SKM-1 (cell line): Measurements from ENCODE around the gene STK32B.
"Not testable (repeated sequence)": the region's sequence is repeated elsewhere in the genome, so short reads cannot be mapped to it uniquely, and the experiment has no call there.

Experiments used
- DNase-seq: peaks from one replicate; lab custom pipeline; 2025; ENCODE audit not compliant: unreplicated experiment; lab: John Stamatoyannopoulos, UW

STK32B gene

DNA sequence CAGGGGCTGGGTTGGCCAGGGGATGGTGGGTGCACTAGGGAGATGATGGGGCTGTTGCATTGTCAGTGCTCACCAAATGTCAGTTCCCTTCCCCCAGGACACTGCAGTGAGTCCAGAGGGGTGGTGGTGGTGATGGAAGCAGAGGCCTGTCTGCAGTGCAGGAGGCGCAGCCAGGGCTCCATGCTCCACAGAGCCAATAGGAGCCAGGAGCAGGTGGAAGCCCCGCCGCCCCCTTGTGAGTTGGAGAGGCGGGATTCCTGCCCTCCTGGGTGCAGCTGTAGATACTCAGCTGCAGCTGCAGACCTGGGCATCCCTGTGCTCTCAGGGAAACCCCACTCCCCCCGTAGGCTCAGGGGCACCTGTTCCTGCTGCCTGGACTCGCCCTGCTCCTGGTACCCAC lies 372.4 kb downstream of the STK32B start:
- no peak for DNase-seq

DNA sequence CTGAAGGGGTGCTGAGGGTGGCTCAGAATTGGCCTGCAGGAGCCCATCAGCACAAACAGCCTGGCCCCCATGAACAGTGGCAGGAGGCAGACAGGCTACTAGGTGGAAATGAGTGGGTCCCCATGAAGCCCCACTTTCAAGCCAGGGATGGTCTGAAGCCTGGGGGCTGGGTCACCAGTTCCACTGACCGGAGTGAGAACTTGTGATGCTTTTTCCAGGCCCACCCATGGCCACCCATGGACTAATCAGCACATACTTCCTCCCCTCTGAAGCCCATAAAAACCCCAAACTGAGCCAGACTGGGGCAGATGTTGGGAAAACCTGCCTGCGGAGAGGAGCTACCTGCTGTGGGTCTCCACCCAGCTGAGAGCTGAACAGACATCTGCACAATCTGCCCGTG lies 372.9 kb downstream of the STK32B start:
- DNase-seq, result no peak

DNA sequence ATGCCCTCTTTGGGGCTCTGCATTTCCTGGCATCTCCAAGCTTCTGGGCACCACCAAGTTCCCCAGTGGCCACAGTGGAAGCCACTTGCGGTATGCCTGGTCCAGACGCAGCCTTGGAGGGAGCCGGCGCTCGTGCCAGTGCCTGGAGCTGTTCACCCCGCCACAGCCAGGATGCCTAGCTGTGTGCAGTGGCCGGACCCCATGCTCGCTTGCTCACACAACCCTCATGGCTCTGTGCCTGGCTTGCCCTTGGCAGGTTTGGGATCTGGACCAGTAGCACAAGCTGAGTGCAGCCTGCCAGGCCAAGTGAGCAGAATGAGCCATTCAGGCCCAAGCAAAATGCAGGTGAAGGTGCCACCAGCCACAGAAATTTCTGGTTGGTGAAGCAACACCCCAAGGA lies 373.6 kb downstream of the STK32B start:
- DNase-seq, result no peak

DNA sequence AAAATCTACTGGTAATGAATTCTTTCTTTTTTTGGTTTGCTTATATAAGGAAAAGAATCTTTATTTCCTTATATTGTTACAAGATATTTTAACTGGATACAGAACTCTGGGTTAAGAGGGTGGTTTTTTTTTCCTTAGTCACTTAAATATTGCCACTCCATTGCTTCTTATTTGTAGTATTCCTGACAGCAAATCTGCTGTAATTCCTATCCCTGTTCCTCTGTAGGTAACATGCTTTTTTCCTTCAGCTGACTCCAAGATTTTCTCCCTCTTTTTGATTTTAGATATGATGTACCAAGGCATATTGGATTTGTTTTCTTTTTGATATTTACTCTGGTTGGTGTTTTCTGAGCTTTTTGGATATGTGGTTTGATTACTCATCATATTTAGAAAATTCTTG lies 378.5 kb downstream of the STK32B start:
- no peak for DNase-seq

DNA sequence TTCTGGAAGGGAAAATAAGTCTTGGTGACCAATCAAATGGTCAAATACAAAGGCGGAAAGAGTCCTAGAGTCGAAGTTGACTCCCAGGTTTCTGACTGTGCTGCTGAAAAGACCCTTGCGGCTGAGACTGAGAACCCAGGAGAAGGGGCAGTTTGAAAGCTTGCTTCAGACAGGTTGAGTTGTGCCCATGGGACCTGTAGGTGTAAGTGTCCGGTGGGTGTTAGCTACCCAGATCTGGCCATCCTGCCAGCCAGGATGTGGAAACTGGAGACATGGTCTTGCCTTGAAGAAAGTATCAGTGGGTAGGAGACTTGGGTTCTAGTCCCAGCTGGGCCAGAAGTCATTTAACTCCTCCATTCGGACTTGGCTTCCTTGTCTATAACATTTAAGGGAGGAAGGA lies 381.9 kb downstream of the STK32B start:
- DNase-seq, result no peak

DNA sequence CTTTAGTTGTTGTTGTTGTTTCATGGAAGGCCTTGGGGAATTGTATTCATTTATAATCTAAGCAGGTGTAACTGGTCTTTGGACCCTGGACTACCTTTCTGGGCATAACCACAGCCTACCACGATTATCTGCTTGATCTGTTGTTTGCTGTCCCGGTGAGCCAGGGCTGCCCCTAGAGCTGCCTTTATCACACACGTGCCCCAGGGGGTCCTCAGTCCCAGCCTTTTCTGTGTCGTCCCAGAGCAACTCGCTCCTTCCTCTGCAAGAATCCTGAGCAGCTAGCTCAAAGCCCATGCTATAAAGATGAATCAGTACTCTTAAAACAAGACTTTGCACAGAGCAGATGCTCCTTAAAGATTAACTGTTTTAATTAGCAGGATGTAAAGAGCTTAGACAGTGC lies 383.9 kb downstream of the STK32B start:
- DNase-seq, result no peak

DNA sequence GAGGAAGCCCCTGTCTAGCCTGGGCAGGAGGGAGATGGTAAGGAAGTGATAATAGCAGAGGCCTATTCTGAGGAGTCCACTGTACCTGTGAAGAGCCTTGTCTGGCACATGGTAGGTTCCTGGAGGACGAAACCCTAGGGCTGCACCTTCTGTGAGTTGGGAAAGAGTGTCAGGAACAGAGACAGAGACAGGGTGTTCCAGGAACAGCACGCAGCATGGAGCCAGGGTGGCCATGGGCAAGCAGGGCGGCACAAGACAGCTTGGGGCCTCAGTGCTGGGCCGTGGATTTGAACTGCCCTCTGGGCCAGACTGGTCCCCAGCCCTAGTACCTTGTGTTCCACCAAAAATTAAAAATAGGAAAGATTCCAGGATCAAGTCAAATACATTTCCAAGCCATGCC lies 384.5 kb downstream of the STK32B start:
- no peak for DNase-seq

DNA sequence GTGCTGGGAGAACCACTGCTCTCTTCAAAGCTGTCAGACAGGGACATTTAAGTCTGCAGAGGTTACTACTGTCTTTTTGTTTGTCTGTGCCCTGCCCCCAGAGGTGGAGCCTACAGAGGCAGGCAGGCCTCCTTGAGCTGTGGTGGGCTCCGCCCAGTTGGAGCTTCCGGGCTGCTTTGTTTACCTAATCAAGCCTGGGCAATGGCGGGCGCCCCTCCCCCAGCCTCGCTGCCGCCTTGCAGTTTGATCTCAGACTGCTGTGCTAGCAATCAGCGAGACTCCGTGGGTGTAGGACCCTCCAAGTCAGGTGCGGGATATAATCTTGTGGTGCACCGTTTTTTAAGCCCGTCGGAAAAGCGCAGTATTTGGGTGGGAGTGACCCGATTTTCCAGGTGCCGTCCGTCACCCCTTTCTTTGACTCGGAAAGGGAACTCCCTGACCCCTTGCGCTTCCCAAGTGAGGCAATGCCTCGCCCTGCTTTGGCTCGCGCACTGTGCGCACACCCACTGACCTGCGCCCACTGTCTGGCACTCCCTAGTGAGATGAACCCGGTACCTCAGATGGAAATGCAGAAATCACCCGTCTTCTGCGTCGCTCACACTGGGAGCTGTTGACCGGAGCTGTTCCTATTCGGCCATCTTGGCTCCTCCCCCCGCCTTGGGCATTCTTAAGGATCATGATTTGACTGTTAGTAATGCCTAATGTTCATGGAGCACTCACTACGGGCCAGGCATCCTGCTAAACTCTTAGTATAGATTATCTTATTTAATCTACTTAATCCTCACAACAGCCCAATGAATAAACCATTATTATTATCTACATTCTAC lies 392.9 kb downstream of the STK32B start:
- not testable (repeated sequence) for DNase-seq

DNA sequence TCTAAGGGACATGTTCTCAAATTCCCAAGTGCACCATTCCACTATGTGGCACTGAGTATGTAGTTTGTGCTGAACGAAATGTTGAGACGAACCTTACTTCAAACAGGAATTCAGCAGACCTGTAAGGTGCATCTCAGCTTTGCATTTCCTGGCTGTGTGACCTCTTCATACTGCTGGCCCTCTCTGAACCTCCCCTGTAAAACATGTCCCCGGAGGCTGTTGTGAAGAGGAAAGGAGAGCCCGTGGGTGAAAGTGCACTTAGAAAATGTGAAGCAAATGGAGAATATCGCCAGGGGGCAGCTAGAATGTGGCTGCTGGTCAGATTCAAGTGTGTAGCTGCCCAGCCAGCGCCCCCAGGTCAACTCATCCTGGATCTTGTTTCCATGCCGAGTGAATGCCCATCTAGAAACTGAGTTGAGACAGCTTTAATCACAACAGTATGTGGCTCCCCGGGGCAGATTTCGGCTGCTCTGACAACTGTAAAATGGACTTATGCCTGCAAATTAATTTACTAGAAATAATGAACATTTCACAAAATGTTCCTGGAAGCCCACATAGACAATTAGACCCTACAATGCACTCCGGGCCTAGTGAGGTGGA lies 393.7 kb downstream of the STK32B start:
- DNase-seq, result no peak

DNA sequence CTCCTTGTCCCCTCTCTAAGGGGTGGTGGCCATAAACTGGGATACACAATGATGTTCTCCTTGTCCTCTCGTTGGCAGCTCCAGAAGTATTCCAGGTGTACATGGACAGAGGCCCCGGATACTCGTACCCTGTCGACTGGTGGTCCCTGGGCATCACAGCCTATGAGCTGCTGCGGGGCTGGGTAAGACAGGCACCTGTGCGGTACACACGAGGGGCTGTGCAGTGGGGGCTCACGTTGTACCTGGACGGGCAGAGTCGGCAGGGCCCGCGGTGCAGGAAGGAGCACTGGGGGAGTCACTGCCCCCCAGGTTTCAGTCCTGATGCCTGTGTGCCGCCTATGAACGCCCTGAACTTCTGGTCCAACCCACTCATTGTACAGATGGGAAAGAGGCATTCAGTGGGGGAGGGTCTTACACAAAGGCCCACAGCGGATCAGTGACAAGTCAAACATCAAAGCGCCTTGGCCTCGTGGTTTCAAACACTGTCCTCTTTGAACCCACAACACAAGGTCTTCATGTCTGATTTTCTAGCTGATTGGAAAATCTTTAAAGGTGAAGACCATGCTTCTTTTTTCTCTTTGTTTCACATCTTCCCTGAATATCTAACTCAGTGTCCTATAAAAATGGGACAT lies 395.4 kb downstream of the STK32B start:
- DNase-seq, result no peak

DNA sequence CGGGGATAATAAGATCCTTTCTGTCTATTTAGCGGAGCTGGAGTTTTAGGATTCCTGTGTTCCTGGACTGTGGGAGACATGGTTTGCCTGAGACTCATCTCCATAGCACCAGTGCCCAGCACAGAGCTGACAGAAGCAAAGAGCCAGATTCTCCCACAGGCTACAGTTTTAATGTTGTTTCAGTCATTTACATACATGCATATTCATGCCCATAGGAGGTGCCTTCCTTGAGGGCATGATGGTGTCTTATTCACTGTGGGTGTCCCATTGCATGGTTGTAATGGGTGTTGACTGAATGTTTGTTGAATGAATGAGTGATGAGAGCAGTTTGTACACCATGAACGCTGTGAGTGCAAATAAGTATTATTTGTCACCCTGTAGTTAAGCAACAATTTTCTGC lies 396.5 kb downstream of the STK32B start:
- no peak for DNase-seq

DNA sequence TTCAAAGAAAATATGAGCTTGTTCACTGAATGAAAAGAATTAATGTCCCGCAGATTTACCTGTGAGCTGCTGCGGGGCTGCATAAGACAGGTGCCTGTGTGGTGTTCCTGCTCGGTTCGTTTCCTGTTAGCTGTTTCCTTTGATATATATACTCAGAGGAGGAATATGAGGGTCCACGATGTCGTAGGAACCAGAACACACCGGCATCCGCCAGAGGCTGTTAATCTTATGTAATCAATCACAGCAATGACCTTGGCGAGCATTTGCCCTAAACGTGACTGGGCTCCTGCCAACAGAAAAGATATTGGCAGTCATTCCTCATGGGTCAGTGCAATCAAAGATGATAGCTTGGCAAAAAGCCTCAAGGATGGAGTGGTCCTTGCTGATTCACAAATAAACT lies 396.9 kb downstream of the STK32B start:
- no peak for DNase-seq

DNA sequence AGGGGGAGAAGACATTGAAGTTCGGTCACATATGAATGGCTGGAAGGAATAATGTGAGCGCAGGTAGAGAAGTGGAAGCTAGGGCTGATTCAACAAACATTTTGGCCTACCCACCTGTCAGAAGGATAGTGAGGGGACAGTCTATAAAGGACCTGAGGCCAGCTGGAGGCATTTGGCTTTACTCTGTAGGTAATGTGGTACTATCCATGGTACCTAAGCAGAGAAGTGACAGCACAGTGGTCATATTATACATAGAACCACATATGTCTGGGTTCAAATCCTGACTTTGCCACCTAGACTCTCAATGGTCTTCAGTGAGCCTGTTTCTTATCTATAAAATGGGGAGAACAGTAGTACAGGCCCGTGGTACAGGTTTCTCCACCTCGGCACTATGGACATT lies 400.0 kb downstream of the STK32B start:
- no peak for DNase-seq

DNA sequence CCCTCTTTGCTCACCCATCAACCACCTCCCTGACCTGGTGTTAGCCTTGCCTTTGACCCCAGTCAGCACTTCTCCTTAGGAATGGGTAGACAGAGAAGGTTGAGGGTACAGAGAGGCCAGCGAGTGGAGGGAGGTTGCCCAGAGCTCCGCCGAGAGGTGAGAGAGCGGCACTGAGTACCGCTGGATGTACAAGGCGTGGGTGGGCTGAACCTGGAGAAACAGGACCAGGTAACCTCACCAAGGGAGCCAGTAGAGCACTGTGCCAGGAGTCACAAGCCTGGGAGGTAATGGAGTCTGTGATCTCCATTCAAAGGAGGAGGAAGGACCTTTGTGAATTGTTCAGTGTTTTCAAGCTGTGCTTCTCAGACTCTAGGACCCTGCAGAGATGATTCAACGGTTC lies 400.9 kb downstream of the STK32B start:
- no peak for DNase-seq

DNA sequence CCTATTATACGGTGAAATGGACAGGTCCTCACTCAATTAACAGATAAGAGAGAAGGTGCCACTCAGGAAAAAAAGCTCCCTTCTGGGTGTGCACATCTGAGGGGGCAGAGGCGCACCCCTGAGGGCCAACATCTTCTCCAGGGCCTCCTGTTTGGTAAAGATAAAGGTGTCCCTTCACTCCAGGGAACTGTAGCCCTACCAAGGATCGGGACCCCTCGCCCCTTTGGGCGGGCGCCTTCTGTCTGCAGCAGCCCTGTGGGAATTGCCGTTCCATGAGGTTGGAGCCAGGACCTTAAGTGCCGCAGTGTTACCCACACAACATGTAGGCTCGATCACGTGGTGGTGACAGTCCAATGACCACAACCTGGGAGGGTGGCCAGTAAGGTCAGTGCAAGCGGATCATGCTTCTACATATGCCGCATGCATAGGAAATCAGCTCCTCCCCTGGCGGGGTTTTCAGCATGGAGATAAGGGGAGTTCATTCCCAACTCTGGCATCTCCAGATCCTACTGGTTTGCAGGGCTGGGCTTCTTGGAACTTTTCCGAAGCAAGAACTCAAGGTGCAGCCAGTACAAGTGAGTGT lies 403.8 kb downstream of the STK32B start:
- no peak for DNase-seq

DNA sequence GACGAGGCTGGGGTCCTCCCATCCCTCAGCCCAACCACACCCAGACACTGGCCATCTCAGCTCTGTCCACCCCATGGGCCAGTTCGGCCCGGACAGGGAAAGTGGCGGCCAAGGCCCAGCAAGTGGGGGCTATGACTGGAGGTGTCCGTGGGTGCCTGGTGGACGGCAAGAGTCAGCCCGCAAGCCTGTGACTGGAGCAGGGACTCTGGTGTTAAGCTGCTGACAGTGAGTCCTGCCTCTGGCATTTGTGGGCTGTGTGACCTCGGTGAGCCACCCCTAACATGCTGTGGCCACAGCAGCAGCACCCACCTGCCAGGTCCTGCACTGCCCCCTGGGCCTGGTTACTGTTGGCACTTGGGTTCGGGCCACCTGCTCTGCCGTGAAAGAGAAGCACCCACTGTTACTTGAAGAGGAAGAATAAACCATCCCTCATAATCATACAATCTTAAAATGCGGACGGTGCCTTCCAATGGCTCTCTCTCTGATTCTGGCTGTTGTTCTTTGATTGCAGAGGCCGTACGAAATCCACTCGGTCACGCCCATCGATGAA lies 405.1 kb downstream of the STK32B start:
- no peak for DNase-seq

DNA sequence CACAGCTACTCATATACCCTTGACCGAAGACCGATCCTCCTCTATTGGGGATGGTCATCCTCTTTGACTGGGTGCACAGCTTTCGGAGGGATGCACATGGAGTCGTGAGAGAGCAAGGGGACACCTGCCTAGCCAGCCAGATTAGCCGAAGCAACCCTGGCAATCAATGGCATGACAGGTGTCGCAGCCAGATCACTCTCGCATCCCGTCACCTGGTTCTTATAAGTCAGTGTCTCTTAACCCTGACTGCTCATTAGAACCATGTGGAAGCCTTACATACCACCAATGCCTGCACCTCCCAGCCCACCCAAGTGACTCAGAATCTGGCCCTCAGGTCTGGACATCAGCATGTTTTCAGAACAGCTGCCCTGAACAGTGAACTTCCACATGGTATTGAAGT lies 407.4 kb downstream of the STK32B start:
- no peak for DNase-seq

DNA sequence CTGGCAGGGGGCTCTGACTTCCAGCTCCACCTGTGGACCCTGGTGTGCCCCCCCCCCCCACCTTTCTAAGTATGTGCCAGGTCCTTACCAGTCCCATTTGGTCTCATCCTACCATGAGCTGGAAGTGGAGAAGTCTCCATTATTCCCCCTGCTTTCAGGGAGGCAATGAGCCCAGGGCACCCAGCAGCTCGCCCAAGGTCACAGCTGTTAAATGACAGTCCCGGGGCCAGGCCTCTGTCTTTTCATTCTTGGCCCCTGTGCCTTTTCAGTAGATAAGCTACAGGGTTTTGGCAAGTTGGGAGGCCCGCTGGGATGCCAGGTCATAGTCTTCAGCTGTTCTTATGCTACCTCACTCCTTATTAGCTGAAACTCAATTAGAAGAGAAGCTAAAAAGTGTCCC lies 408.0 kb downstream of the STK32B start:
- DNase-seq, result no peak

DNA sequence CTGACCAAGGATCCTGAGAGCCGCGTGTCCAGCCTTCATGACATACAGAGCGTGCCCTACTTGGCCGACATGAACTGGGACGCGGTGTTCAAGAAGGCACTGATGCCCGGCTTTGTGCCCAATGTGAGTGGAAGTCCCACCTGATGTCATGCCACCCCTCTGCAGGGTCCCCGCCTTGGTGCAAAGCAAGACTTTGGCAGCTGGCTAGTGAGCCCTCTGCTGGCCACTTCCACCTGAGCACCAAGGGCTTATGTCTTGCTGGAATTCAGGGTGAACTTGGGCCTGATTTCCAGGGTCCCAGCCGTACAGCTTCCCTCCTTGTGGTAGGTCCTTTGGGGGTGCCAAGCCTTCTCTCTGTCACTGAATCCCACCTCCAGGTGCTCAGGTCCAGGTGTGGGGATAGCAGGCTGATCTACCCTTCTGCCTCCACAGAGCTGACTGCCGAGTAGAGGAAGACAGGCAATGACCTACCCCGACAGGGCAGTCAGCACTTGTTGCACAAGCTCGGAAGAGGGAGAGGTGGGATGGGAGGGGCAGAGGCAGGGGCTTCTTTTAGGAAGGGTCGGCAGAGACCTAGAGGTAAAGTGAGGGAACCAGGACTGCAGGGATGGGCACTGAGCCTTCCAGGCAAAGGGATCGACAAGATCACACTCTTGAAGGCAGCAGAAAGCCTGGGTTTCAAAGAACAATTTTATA lies 409.0 kb downstream of the STK32B start:
- DNase-seq, result no peak

DNA sequence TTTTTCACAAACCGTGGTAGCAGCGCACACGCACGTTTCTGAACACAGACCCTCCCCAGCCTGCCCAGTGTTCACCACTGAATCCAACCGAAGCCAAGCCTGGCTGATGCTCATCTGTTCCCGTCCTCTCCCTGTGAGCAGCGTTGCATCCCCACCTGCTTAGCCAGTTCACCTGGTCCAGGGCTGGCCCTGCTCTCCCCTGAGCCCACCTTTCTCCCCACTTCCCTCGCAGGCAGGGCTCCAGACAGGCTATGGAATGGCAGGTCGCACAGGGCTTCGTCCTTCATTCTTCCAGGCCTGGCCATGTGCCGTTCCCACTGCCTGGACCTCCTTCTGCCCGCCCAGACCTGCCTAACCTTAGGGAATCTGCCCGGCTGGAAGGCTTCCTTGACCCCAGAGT lies 410.2 kb downstream of the STK32B start:
- DNase-seq, result no peak

DNA sequence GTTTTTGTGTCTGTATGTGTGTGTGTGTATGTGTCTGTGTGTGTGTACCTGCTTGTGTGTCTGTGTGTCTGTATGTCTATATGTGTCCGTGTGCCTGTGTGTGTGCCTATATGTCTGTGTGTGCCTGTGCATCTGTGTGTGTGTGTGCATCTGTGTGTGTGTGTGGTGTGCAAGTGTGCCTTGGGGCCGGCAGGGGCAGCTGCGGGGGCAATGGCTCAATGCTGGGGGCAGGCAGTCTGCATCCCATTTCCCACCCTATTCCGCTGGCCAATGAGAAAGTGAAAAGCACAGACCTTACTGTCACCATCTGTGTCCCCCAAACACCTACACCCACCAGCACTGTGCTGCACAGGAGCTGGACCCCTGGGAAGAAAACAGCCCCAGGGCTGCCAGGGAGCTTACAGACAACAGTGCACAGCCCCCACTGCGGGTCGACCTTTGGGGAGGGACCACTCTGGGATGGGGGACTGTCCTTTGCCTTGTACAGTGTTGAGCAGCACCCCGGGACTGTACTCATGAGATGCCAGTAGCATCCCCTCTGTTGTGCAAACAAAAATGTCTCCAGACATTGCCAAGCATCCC lies 411.1 kb downstream of the STK32B start:
- DNase-seq, result no peak
